HG03045 (cell line): Measurements from ENCODE around the gene ARHGEF10L.

Experiments used
- ATAC-seq: cut with Tn5 transposase; IDR thresholded peaks from one replicate; pipeline ENCODE4 v1.9.1; 2021; ENCODE audit warnings: mild to moderate bottlenecking, moderate library complexity; ENCODE audit not compliant: unreplicated experiment

ARHGEF10L gene

DNA sequence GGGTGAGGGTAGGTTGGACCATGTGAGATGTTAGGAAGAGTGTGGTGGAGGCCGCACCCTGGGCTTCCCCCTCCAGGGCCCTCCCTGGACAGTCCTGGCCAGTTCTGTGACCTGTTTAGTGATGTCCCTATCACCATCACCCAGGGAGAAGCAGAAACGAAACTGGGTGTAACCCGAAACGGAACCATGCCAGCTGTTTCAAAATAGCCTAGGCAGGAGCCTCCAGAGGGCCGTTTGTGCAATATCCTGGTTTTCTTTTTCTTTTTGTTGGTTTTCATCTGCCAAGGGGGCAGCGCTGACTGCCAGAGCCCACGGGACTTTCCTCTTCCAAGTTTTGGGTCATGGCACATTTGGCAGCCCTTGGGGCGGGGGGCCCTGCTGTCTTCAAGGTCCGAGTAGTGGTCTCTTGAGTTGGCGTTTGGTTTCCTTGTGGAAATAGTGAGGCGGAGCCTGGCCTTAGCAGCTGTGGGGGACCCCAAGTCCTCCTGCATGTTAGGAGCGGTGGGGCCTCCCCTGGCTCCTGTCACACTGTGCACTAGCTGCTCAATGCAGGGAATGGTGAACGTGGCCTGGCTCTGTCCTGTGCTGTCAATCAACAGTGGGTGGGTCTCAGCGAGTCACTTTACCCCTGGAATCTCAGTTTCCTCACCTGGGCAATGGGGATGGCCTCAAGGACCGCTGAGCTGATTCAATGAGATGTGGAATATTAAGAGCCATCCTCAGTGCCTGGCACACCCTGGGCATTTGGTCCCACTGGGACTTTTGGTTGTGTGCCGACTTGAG is 90.7 kb downstream of the ARHGEF10L start:
- ATAC-seq, result no peak

DNA sequence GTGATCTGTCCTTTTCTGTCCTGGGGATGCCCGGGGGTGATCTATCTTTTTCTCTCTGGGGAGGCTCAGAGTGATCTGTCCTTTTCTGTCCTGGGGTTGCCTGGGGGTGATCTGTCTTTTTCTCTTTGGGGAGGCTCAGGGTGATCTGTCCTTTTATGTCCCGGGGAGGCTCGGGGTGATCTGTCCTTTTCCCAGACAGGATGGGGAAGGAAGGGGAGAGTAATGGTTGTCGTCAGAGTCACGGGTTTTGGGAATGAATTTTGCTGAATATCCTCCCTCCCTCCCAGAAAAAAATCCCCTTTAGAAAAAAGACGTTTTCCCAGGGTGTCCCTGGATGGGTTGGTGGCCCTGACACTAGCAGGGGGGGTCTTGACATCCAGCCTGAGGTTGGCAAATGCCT is 91.5 kb downstream of the ARHGEF10L start:
- no peak for ATAC-seq

DNA sequence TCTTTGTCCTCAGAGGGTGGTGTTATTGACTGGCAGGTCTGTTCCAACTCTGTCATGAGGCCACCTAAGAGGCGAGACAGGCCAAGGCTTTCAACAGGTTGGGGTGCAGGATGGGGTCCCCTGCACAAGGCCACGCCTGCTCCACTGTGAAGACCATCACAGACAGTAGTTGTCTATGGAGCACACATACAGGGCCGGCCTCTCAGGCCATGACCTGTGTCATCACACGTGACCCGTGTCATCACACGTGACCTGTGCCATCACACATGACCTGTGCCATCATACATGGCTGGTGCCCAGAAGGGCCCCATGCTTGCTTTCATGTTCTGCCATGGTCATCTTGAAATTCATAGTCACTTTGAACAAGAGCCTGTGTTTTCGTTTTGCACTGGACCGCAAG is 91.9 kb downstream of the ARHGEF10L start:
- no peak for ATAC-seq

DNA sequence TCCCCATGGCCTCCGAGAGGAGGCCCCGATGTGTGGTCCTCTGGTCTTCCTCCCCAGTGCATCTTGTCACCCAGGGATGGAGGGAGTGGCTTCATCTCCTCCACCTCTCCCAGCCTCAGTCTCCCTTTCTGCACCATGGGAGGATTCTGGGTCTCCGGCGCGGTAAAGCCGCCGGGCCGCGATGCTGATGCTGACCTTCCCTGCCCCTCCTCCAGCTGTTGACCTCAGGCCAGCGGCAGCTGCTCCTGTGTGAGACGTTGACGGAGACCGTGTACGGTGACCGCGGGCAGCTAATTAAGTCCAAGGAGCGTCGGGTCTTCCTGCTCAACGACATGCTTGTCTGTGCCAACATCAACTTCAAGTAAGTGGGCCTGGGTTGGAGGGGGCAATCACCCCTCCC is 92.6 kb downstream of the ARHGEF10L start:
- ATAC-seq, result no peak

DNA sequence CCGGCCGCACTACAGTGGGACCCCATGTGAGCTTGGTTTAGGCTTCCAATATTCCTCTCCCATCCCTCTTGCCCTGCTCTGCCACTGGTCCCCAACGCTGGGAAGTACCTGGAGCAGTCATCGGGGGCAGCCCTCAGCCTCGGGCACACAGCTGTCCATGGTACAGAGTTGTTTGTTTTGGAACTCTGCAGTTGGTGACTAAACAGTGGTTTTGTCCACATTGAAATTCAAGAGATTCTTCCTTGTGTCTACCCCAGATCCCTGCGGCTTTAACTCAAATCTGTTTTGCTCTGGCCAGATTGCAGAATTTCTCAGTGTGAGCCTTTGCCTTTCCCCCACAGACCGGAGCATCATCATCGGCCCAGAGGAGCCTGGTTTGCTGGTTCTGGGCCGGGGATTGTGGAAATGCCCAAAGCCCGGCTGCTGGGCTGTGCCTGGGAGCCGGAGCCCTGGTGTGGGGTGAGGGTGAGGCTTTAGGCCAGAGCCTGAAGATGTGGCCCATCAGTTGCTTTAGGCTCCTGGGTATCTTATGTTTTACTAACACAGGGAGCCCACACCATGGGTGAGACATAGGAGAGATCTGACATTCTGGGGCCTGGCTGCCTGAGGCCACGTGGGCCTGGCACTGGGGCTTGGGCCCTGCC is 93.2 kb downstream of the ARHGEF10L start:
- no peak for ATAC-seq

DNA sequence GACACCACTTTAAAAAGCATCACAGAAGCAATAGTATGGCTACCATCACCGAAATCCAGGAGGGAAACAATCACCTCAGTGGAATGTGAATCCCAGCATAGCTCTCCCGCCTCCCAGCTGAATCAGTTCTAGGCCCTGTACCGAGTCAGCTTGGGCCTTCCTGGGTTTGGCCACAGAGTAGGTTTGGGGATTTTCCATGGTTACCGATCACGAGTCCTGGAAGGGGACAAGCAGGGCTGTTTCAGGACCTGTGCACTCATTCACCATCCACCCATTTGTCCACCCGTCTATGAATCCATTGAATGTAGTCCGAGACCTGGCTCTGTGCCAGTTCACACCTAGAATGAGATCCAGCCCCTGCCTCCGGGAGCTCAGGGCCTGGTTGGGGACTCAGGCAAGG is 94.2 kb downstream of the ARHGEF10L start:
- no peak for ATAC-seq

DNA sequence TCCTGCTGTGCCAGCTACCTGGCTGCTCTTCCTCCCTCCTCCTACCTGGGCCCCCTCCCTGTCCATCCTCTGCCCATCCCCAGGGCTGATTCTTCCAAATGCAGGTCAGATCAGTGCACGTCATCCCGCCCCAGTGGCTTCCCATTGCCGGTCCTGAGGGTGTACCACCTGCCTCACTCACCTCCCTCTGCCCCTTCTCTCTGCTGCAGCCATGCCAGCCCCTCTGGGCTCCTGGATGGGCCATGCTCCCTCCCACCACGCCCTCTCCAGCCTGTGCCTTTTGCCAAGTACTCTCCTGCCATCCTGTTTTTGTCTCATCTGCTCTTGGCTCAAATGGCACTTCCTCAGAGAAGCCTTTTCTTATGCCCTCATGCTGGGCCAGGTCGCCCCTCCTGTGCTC is 95.8 kb downstream of the ARHGEF10L start:
- ATAC-seq, result no peak

DNA sequence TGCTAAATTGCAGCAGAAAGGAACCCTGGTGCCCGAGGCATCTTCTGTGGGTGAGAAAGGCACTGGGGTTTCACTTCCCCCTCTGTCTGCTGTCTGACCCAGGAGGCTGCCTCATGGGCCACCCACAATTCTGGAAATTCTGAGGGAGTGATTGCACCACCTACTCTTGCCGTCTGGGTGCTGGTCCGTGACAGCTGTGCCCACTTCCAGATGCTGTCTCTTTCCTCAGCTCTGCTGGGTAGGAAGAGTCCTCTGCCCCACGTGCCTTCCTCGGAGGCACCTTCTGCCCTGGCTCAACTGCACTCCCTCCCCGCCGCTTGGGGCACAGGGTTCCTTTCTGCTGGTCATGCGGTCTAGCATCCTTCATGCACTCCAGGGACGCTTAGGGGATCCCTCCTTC is 96.3 kb downstream of the ARHGEF10L start:
- no peak for ATAC-seq

DNA sequence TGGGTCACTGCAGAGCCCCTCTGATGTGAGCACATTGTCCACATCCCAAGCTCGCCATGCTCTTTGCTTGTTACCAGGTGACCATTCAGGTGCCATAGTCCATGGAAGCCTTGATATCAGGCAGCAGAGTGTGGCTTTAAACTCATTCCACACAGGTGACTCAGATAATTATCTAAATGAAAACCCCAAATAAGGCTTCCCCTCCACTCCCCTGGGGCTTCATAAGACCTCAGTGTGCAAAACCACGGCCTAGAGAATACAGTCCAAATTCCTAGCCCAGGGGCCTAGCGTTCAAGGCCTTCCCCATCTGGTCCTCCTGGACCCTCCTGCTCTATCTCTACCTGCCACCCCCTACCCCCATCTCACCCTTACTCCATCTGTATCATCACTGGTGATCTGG is 97.1 kb downstream of the ARHGEF10L start:
- no peak for ATAC-seq

DNA sequence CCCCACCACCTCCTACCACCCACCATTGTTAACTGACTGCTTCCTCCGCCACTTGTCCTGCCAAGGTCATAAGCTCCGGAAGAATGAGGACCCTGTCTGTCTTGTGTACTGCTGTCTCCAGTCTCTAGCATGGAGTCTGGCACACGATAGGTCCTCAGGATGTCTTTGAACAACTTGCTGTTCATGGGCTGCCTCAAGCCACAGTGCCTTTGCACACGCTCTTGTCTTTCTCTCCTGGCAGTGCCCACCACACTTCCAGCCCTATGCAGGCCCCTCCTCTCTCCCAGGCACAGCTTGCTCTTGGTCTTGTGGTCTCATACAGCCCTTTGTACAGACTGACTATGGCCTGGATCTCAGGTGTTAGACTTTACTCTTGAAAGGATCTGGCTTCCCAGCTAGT is 97.6 kb downstream of the ARHGEF10L start:
- ATAC-seq, result no peak

DNA sequence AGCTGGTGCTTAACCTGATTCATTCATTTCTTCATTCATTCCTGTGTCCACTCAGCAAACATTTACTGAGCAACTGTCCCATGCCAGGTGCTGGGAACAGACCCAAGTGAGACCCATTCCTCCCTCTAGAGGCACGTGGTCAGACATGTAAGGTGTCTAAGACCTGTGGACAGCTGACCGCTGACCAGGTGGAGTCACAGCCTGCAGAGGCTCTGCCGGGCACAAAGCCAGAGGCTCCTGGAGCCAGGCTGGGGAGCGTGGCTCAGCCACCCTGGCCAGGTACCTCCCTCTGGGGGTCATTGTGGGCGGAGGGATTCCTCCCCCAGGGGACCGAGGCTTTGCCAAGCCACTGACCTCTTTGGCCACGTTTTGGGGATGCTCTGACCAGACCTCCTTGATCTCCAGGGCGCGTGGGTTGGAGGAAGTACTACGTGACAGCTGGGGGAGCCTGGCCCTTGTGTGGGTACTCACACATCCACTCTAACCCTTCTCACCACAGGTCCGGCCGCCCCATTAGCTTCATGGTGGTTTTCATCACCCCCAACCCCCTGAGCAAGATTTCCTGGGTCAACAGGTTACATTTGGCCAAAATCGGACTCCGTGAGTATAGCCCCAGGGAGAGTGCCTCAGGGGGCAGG is 100.3 kb downstream of the ARHGEF10L start:
- no peak for ATAC-seq

DNA sequence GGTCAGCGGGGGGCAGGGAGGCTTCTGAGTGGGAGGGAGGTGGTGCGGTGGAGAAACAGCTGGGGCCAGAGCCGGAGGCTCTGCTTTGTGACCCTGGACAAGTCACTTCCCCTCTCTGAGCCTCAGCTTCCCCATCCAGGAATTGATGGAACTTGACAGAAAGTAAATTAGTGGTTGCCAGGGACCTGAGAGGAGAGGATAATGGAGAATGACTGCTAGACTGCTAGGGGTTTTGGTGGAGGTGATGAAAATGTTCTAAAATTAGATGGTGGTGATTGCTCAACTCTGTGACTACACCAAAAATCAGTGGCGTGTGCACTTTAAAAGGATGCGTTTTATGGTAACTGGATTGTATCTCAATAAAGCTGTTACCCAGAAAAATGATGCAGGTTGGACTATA is 100.9 kb downstream of the ARHGEF10L start:
- ATAC-seq, result no peak

DNA sequence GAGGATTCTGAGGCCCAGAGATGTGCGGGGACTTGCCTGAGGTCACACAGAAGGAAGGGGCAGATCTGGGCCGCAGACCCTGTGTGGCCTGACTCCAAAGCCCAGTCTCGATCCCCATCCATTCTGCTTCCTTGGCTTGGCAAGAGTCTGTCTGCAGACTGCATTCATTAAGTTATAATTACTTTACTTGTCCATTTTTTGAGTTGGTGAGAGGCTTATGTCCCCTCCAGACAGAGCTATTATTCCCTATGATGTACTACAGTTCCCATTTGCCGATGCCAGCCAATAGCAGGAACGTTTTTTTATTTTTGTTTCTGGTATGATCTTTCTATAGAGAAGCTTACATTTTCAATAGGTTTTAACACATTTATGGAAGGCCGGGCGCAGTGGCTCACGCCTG is 101.5 kb downstream of the ARHGEF10L start:
- no peak for ATAC-seq

DNA sequence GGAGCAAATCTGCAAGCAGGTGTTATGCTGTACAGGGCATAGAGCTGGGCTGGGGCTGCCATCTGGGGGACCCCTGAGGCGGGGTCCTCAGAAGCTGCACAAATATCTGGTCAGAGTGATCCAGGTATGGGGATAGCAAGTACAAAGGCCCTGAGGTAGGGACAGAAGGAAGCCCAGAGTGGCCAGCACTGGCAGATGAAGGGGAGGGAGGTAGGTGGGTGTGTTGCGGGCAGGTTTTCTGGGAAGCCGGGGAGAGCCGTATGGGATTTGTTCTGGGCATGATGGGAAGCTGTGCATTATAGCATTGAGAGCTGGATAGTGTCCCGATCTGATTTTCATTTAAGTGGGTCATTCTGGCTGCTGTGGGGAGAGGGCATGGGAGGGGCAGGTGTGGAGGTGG is 102.7 kb downstream of the ARHGEF10L start:
- no peak for ATAC-seq

DNA sequence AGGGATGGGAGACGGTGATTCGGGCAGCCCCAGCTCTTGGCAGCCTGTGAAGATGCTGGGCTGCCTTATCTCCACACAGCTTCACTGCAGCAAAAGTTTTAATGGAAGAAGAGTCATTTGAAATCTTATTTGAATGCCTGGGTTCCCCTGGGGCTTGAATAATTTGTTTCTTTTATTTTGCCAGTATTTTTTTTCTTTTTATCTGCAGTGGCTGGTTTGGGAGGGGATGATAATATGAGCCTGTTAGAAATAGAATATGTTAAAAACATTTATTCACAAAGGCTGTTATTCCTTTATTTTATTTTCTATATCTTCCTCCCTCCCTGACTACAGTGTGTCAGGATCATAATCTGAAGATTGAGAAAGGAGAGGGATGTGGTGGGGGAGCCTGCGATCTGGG is 103.4 kb downstream of the ARHGEF10L start:
- no peak for ATAC-seq

DNA sequence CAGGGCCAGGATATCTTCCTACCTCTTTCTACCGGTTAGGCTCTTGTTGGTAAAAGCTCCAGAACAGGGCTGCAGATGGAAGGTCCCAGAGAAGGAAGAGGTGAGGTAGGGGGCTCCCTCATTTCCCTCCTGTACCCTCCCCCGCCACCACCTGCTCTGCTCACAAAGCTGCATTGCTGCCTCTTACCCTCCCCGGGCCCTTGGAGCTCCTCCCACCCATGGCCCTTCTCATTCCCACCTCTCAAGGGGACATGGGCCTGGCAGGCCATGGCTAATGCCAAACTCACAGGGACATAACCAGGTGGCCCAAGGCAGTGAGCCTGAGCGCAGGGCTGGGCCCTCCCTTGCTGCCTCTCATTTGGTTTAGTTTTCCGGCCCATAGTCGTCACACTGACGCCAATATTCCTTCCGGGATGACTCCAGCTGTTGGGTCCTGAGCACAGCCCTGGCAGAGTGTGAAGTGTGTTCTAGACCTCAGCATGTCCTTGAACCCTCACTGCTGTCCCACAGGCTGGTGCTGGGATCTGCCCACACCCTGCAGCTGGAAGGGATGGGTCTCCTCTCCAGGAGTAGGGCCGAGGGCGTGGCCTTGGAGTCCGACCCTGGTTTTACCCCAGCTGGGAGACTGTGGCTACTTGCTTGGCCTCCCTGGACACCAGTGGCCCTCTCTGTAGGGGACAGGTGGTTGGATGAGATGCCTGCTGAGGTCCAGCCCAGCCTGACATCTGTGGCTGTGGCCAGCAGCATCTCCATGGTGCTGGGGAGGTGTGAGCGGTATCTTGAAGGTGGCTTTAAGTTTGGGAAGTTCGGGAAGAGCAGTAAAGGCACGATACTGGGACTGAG is 104.6 kb downstream of the ARHGEF10L start:
- ATAC-seq, result no peak

DNA sequence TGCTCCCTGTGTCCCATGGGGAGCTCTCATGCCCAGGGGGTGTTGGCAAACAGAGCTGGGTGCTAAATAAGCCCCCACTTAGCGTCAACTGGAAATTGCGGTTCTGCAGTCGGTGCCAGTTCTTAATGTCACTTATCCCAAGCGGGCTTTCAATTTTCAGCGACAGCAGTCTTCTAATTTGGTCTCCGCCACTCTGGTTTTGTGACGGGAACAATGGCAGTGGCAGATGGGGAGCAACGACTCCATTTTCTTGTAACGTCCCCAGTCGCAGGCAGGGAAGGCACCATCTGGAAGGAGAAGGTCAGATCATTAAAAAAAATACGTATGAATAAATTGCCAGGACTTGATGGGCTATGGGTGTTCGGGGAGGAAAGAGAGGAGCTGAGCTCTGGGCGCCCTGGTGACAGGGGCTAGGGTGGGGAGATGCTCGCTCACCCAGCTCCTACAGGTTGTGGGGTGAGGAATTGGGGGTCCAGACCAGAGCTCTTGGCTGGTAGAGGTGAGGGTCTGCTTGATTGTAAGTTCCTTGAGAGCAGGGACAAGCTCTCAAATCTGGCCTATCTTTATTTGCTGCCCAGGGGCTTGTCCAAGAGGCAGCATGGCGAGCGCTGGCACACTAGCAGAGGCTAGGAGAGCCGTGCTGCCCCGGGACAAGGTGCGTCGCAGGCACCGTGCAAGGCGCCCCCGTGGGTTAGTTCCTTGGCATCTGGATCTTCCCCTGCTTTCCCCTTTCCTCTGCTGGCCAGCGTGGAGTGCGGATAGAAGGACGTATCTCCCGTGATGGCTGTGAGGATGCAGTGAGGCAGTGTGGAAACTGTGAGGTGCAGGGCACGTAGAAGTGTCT is 105.8 kb downstream of the ARHGEF10L start:
- no peak for ATAC-seq

DNA sequence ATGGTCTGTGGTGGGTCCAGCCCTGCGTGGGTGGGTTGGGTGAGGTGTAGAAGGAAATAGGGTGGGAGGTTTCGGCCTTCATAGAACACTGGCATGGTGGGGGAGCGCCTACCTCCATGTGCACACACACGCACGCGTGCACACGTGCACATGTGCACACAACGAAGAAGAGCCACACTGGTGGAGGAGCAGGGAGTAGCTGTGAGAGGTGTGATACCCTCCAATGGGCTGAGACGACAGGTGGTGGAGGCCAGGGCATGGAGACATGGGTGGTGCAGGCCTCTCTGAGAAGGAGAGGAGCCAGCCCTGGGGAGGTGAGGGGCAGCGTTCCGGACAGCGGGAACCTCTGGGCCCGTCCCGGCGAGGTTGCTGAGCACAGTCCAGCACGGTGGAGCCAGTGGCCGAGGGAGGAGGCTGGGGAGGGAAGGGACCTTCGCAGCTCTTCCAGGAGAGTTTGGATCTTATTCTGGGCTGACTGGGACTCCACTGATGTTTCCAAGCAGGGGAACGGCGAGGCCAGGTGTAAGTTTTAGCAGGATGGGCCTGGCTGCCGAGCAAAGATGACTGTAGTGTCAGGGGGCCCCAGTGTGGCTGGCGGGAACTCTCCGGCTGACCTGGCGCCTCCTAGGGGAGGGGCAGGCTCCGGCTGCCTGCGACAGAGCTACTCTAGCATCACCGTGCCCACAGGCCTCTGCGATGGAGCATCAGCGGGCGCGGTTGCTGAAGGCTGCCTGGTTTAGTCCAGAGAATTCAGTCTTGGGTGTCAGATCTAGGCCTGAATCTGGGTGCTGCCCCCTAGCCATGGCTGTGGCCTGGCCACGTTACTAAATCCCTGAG is 107.2 kb downstream of the ARHGEF10L start:
- no peak for ATAC-seq

DNA sequence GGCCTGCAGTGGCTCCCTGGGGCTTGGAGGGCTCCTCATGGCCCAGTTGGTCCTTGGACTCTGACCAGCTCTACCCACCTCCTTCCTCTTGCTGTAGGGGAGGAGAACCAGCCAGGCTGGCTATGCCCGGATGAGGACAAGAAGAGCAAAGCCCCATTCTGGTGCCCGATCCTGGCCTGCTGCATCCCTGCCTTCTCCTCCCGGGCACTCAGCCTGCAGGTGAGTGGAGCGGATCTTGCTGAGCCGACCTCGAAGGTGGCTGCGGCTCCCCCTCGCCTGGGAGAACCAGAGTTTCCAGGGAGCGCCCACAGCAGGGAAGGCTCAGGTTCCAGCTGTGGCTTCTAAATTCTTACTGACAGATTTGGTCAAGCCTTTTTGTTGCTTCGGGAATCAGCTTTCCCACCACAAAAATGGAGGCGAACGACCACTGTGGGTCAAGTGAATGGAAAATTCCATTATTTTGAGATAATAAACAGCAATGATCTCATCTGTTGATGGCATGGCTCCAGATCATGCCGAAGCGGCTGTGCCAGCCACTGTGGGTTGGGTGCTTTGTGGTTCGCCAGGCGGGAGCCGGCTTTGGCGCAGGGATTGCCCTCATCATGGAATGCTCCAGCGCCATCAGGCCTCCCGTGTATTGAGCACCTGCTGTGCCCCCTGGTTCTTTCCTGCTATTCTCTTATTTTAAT is 109.1 kb downstream of the ARHGEF10L start:
- no peak for ATAC-seq
